OCI-LY1 (cell line): Measurements from ENCODE around the gene CTSH.

Experiments used
- H2AFZ ChIP-seq: fragments of 200-600 bp; sonication (generic), shearing (Covaris generic); 2 replicates; pipeline ENCODE4 v1.6.0; 2014; ENCODE audit warnings: antibody characterized with exemption, mild to moderate bottlenecking, low read length
- H3F3A ChIP-seq: fragments of 200-600 bp; sonication (generic), shearing (Covaris generic); 2 replicates; pipeline ENCODE4 v1.6.0; 2014; ENCODE audit warnings: mild to moderate bottlenecking, antibody characterized with exemption, low read length, moderate library complexity; ENCODE audit not compliant: insufficient read depth
- H3K27ac ChIP-seq: fragments of 200-600 bp; sonication (generic); 2 replicates; pipeline ENCODE4 v1.5.1; 2014; ENCODE audit warnings: low read length, mixed run types, mild to moderate bottlenecking, low read depth; ENCODE audit not compliant: poor library complexity, severe bottlenecking
- H3K27me3 ChIP-seq: fragments of 200-600 bp; sonication (generic); 2 replicates; pipeline ENCODE4 v1.6.0; 2014; ENCODE audit warnings: antibody characterized with exemption, mild to moderate bottlenecking, low read length, moderate library complexity; ENCODE audit not compliant: insufficient read depth
- H3K36me3 ChIP-seq: fragments of 200-600 bp; sonication (generic); 2 replicates; pipeline ENCODE4 v1.6.1; 2014; ENCODE audit warnings: mild to moderate bottlenecking, antibody characterized with exemption, low read length, moderate library complexity, mixed read lengths; ENCODE audit not compliant: insufficient read depth
- H3K4me1 ChIP-seq: fragments of 200-600 bp; sonication (generic); 2 replicates; pipeline ENCODE4 v1.5.1; 2014; ENCODE audit warnings: mild to moderate bottlenecking, low read length, moderate library complexity; ENCODE audit not compliant: insufficient read depth, severe bottlenecking
- H3K4me2 ChIP-seq: fragments of 200-600 bp; sonication (generic), shearing (Covaris generic); 2 replicates; pipeline ENCODE4 v1.6.1; 2014; ENCODE audit warnings: low read length
- H3K4me3 ChIP-seq: fragments of 200-600 bp; sonication (generic); 2 replicates; pipeline ENCODE4 v1.5.1; 2014; ENCODE audit warnings: low read length, low read depth, mild to moderate bottlenecking, mixed read lengths; ENCODE audit not compliant: poor library complexity, severe bottlenecking
- H3K79me2 ChIP-seq: fragments of 200-600 bp; shearing (Covaris generic); 2 replicates; pipeline ENCODE4 v1.6.1; 2016; ENCODE audit warnings: mixed run types, low read length, mixed read lengths; ENCODE audit not compliant: insufficient read depth
- H3K9ac ChIP-seq: fragments of 200-600 bp; sonication (generic), shearing (Covaris generic); 2 replicates; pipeline ENCODE4 v1.6.1; 2014; ENCODE audit warnings: mild to moderate bottlenecking, low read length, mixed read lengths
- H3K9me2 ChIP-seq: fragments of 200-600 bp; sonication (generic), shearing (Covaris generic); 2 replicates; pipeline ENCODE4 v1.6.1; 2014; ENCODE audit warnings: low read depth, mild to moderate bottlenecking, low read length, mixed read lengths
- H3K9me3 ChIP-seq: fragments of 200-600 bp; shearing (Covaris generic); 2 replicates; pipeline ENCODE4 v1.6.1; 2014; ENCODE audit warnings: low read length, mixed read lengths
- H4K20me1 ChIP-seq: fragments of 200-600 bp; sonication (generic), shearing (Covaris generic); 2 replicates; pipeline ENCODE4 v1.6.0; 2016; ENCODE audit warnings: mild to moderate bottlenecking, low read length; ENCODE audit not compliant: insufficient read depth
- EZH2 ChIP-seq: fragments of 200-600 bp; sonication (generic), shearing (Covaris generic); IDR thresholded peaks from 2 replicates; pipeline ENCODE4 v1.8.0; 2017; ENCODE audit warnings: borderline replicate concordance, mixed run types, mild to moderate bottlenecking, antibody characterized with exemption, low read length, moderate library complexity, mixed read lengths
- TF ChIP-seq, protein P1 (sequence below): fragments of 200-600 bp; sonication (generic), shearing (Covaris generic); IDR thresholded peaks from 2 replicates; pipeline ENCODE4 v1.5.1; 2017; ENCODE audit warnings: mild to moderate bottlenecking, antibody characterized with exemption, low read length, moderate library complexity, mixed read lengths

Gene CTSH

DNA sequence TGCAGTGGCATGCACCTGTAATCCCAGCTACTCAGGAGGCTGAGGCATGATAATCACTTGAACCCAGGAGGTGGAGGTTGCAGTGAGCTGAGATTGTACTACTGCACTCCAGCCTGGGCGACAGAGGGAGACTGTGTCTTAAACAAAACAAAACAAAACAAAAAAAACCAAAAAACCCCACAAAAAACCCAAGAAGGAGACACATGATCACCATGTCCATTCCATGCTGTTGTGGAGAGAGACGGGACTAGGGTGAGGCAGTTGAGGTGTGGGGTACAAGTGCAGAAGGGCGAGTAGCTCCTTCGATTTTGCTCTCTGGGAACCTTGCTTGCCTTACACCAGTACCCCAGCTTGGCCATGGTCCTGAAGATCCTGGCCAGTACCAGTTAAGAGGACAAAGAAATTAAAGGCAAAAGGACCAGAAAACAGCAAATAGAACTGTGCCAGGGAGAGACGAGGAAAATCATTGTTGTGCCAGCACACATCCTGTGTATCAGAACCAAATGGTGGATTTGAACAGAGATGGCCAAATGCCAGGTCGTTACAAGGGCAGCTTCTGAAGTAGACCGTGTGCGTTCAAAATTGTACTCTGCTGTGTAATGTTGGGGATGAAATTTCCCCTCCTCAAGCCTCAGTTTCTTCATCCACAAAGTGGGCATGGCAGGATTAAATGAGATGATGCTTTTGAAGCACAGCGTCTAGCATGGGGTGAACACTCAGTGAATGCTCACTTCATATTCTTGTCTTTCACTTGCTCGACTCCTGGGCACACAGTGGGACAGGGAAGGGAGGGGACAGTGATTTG is 42.9 kb upstream of the CTSH start:
- no peak overlapping the region for H2AFZ ChIP-seq

DNA sequence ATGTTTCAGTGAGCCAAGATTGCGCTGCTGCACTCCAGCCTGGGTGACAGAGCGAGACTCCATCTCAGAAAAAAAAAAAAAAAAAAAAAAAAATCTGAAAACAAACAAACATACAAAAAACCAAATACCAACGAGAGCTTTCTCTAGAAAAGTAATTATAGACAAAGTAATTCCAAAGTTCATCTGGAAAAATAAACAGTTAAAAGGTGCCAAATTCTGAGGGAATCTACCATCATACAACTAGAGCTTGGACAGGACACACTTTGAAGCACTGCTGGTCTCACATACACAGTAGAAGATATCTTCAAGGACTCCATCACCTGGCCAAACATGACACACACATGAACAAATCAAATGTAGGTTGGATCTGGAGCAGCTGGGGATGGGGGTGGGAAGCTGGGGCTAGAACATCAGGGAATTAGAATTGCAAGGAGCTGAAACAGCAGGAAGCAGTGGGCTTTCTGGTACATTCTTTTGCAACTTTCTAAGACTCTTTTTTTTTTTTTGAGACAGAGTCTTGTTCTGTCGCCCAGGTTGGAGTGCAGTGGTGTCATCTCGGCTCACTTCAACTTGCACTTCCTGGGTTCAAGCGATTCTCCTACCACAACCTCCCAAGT is 41.1 kb upstream of the CTSH start:
- H3K36me3 ChIP-seq: no peaks in the 10 kb centered on the region
- H3K4me3 ChIP-seq: no peak overlapping the region
- no peak overlapping the region for H3K9ac ChIP-seq
- no peak overlapping the region for H2AFZ ChIP-seq
- no peaks in the 10 kb centered on the region for H3K79me2 ChIP-seq
- no peaks in the 10 kb centered on the region for H3K9me3 ChIP-seq
- TF ChIP-seq EZH2: no peak
- TF ChIP-seq, protein P1, sequence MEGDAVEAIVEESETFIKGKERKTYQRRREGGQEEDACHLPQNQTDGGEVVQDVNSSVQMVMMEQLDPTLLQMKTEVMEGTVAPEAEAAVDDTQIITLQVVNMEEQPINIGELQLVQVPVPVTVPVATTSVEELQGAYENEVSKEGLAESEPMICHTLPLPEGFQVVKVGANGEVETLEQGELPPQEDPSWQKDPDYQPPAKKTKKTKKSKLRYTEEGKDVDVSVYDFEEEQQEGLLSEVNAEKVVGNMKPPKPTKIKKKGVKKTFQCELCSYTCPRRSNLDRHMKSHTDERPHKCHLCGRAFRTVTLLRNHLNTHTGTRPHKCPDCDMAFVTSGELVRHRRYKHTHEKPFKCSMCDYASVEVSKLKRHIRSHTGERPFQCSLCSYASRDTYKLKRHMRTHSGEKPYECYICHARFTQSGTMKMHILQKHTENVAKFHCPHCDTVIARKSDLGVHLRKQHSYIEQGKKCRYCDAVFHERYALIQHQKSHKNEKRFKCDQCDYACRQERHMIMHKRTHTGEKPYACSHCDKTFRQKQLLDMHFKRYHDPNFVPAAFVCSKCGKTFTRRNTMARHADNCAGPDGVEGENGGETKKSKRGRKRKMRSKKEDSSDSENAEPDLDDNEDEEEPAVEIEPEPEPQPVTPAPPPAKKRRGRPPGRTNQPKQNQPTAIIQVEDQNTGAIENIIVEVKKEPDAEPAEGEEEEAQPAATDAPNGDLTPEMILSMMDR: no peak
- no peaks in the 10 kb centered on the region for H3F3A ChIP-seq
- H3K4me1 ChIP-seq: no peaks in the 10 kb centered on the region
- no peak overlapping the region for H3K27ac ChIP-seq
- no peak overlapping the region for H3K4me2 ChIP-seq
- H3K9me2 ChIP-seq: no peaks in the 10 kb centered on the region
- H3K27me3 ChIP-seq: no peaks in the 10 kb centered on the region
- no peaks in the 10 kb centered on the region for H4K20me1 ChIP-seq

More for the DNA sequence above, 42.9 kb upstream of the CTSH start:
- no peaks in the 10 kb centered on the region for H3K9me2 ChIP-seq
- no peaks in the 10 kb centered on the region for H3K27me3 ChIP-seq
- H3K9ac ChIP-seq: no peak overlapping the region
- H3K27ac ChIP-seq: no peak overlapping the region
- no peak overlapping the region for H3K4me3 ChIP-seq
- no peak for TF ChIP-seq EZH2
- TF ChIP-seq, protein P1: no peak
- H3K9me3 ChIP-seq: no peaks in the 10 kb centered on the region
- no peaks in the 10 kb centered on the region for H3K79me2 ChIP-seq
- no peak overlapping the region for H3K4me2 ChIP-seq
- H4K20me1 ChIP-seq: no peaks in the 10 kb centered on the region
- no peaks in the 10 kb centered on the region for H3K4me1 ChIP-seq
- no peaks in the 10 kb centered on the region for H3F3A ChIP-seq
- no peaks in the 10 kb centered on the region for H3K36me3 ChIP-seq

DNA sequence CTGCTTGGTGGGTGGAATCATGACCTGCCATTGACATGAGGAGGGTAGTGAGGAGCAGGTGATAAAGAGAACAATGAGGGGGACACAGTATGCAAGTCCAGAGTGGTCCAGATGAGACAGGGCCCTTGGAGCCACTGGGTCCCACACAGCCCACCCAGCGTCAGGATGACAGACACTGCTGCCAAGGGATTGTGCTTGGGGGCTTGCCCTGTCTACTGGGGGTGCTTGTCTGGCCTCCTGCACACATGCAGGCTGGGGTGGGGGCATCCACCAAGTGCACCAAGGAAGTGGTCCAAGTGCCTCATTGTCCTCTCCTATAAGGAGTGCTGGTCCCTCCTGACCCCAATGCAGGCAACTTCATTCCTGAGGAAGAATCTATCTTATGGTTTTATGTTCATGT is 39.2 kb upstream of the CTSH start:
- no peak overlapping the region for H3K9ac ChIP-seq
- no peaks in the 10 kb centered on the region for H4K20me1 ChIP-seq
- H3K9me3 ChIP-seq: no peaks in the 10 kb centered on the region
- H2AFZ ChIP-seq: no peak overlapping the region
- no peak overlapping the region for H3K4me2 ChIP-seq
- peaks cover 19% of the 10 kb centered on the region for H3K4me1 ChIP-seq
- no peaks in the 10 kb centered on the region for H3F3A ChIP-seq
- no peaks in the 10 kb centered on the region for H3K27me3 ChIP-seq
- no peaks in the 10 kb centered on the region for H3K79me2 ChIP-seq
- TF ChIP-seq, protein P1: no peak
- TF ChIP-seq EZH2: no peak
- no peaks in the 10 kb centered on the region for H3K36me3 ChIP-seq
- H3K27ac ChIP-seq: no peak overlapping the region
- no peak overlapping the region for H3K4me3 ChIP-seq
- H3K9me2 ChIP-seq: no peaks in the 10 kb centered on the region
